ENCODE results near the gene KRT85.

- TF ChIP-seq CTCF (conservative IDR thresholded peaks at IDR 0.05) (no peak), EZH2 (IDR thresholded peaks at IDR 0.05; ENCODE audit: low read depth) (no peak)
These were observed 35.1 kb upstream of the KRT85 start for GRCh38 chr12:52402377-52402776.

Data from PC-9 (cell line).